ENCODE data around the gene EIPR1. TPM values are rescaled to one million over a fixed set of nuclear protein-coding genes. Genes with fewer than 3 reads are reported as not detected.

EIPR1 gene
- total and polyA plus RNA-seq, 2 experiments from 2014 or later: 23.2 to 28.2 TPM

- no peak overlapping the region for H3K27ac ChIP-seq
- H3K36me3 ChIP-seq: no peaks in the 10 kb centered on the region
- no peaks in the 10 kb centered on the region for H3K4me1 ChIP-seq (ENCODE audit: low read depth)
- no peak for DNase-seq (ENCODE audit: low read depth in 1 of 2, low spot score in 1 of 2)
- no peaks in the 10 kb centered on the region for H3K9me3 ChIP-seq (ENCODE audit: low read depth)
- TF ChIP-seq CTCF (IDR thresholded peaks at IDR 0.05; ENCODE audit: low read depth, low read length): no peak
- H3K27me3 ChIP-seq: no peaks in the 10 kb centered on the region
- H3K4me3 ChIP-seq: no peak overlapping the region
Measured at GRCh38 chr2:3162442-3163077, 215.1 kb downstream of the EIPR1 start.

- Histone ChIP-seq H3K36me3 (no peaks in the 10 kb centered on the region), H3K4me3 (no peak overlapping the region), H3K9me3 (ENCODE audit: low read depth) (no peaks in the 10 kb centered on the region), H3K27me3 (no peaks in the 10 kb centered on the region), H3K4me1 (ENCODE audit: low read depth) (no peaks in the 10 kb centered on the region), H3K27ac (no peak overlapping the region)
- TF ChIP-seq CTCF (IDR thresholded peaks at IDR 0.05; ENCODE audit: low read depth, low read length): no peak
- DNase-seq (ENCODE audit: low read depth in 1 of 2, low spot score in 1 of 2): no peak
Measured at GRCh38 chr2:3160751-3161330, 216.8 kb downstream of the EIPR1 start.

- no peaks in the 10 kb centered on the region for H3K4me1 ChIP-seq (ENCODE audit: low read depth)
- no peak overlapping the region for H3K4me3 ChIP-seq
- H3K27me3 ChIP-seq: no peaks in the 10 kb centered on the region
- no peaks in the 10 kb centered on the region for H3K9me3 ChIP-seq (ENCODE audit: low read depth)
- no peak overlapping the region for H3K27ac ChIP-seq
- H3K36me3 ChIP-seq: no peaks in the 10 kb centered on the region
- TF ChIP-seq CTCF (IDR thresholded peaks at IDR 0.05; ENCODE audit: low read depth, low read length): no peak
- no peak for DNase-seq (ENCODE audit: low read depth in 1 of 2, low spot score in 1 of 2)
Measured at GRCh38 chr2:3159782-3160545, 217.7 kb downstream of the EIPR1 start.

- Histone ChIP-seq H3K4me3 (no peak overlapping the region), H3K36me3 (no peaks in the 10 kb centered on the region), H3K27ac (no peak overlapping the region), H3K27me3 (no peaks in the 10 kb centered on the region), H3K4me1 (ENCODE audit: low read depth) (no peaks in the 10 kb centered on the region), H3K9me3 (ENCODE audit: low read depth) (no peaks in the 10 kb centered on the region)
- no peak for TF ChIP-seq CTCF (IDR thresholded peaks at IDR 0.05; ENCODE audit: low read depth, low read length)
- no peak for DNase-seq (ENCODE audit: low read depth in 1 of 2, low spot score in 1 of 2)
Measured at GRCh38 chr2:3154700-3155099, 222.9 kb downstream of the EIPR1 start.

GRCh38 chr2:3154146-3154545 is 223.5 kb downstream of the EIPR1 start:
- no peaks in the 10 kb centered on the region for H3K27me3 ChIP-seq
- no peaks in the 10 kb centered on the region for H3K36me3 ChIP-seq
- no peak overlapping the region for H3K27ac ChIP-seq
- H3K9me3 ChIP-seq (ENCODE audit: low read depth): no peaks in the 10 kb centered on the region
- TF ChIP-seq CTCF (IDR thresholded peaks at IDR 0.05; ENCODE audit: low read depth, low read length): no peak
- H3K4me1 ChIP-seq (ENCODE audit: low read depth): no peaks in the 10 kb centered on the region
- no peak for DNase-seq (ENCODE audit: low read depth in 1 of 2, low spot score in 1 of 2)
- no peak overlapping the region for H3K4me3 ChIP-seq

All from cardiac muscle cell (in vitro differentiated cells and primary cell).